ENCODE data around the gene MESP2.

MESP2 gene

DNA sequence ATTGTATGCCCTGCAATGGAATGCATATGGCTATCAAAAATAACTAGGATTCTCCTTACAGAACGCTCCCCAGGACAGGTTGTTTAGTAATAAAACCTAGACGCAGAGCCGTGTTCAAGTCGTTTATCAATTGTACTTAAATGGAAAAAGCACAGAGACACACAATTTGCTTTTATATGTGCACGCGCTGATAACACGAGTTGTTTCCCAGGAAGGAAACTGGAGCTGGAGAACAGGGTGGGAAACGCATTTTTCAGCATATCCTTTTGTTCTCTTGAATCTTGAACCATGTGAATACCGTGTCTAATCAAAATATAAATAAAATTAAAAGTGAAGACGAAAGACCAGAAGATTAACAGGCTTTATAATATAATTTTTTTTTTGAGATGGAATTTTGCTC is 42.2 kb downstream of the MESP2 start:
- DNase-seq = no peak

DNA sequence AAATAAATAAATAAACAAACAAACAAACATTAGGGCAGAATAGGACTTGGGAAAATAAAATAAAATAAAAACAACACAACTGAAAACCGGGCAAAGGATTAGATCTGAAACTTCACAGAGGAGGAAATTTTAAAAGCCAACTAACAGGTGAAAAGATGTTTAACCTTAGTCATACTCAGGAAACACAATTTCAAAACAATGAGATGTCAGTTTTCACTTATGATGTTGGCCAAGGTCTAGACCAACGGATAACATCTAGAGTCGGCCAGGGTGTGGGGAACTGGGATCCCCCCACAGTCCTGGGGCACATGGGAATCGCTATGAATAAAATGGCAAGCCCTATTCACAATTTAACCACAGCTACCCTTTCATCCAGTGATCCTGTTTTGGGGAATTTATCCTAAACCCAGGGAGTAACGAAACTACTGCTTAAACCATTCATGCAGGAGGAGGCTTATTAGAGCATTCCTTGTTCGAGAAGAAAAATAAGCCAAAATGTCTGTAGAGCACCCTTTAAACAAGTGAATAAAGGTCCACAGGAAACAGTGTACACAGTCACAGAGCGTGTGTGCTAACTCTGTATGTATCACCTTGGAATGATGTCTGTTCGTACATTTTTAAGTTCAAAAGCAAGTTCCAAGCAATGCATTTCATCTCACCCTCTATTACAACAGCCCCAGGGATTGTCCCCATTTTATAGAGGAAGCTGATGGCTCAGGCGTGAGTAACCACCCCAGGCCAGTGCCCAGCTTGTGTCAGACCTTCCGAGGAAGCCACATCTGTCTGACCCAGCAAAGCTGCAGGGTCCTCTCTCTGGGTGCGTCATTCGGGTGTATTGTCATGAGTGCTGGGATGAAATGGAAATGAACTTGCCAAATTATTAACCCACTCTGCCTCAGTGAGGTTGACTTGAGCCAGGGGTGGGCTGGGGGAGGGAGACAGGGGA is 44.8 kb downstream of the MESP2 start:
- DNase-seq = no peak

DNA sequence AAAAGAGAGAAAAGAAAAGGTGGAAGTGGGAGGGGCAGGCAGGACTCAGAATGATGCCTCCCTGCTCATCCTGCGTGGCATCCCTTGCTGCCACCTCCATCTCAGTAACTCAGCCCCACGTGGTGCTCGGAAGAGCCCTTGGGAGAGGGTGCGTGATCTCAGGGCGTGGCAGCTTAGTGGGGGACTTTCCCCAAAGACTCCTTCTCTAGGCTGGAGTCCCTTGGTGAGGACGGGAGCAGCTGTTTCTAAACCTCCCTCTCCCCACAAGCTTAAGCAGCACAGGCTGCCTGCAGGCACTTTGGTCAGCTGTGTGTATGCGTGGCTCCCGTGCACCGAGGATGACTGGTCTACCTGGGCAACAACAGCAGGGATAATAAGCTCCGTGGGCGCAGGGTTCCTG is 45.9 kb downstream of the MESP2 start:
- DNase-seq = no peak

DNA sequence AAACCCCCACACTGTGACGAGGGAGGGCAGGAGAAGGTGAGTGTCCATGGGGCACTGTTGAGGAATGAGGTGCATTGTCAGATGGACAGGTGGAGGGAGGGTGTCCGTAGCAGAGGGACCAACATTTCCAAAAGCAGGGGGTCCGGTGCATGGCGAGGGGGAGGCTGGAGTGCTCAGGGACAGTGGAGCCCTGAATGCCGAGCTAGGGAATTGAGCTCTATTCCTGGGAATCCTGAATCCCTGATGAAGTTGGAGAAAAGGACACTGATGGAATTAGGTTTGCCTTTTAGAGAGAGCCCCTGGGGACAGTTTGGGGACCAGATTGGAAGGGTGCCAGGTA is 46.4 kb downstream of the MESP2 start:
- DNase-seq = no peak

DNA sequence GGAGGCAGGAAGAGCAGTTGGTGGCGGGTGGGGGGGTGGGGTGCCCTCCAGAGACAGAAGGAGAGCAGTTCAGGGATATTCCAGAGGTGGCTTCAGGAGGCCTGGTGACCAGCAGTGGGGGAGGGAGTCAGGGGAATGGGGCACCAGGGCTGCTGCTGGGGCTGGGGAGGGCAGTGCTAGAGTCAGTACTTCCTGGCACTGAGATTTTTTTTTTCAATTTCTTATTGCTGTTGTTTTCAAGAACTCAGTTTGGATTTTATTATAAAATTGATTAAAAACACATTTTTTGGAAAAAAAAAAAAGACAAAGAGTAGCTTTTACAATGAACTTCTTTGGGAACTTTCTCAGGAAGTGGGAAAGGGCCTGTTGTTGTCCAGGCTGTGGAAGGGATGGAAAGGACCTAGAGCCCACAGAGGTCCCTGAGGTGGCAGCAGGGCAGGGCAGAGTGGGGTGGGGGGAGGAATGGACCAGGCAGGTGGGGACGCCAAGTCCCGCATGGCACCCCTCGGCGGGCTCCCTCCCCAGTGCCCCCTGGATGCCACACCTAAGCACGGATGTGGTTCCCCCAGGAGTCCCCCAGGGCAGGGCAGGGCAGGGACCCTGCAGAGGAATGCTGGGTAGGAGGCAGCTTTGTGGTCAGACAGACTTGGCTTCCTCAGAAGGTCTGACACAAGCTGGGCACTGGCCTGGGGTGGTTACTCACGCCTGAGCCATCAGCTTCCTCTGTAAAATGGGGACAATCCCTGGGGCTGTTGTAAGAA is 47.0 kb downstream of the MESP2 start:
- DNase-seq = no peak

DNA sequence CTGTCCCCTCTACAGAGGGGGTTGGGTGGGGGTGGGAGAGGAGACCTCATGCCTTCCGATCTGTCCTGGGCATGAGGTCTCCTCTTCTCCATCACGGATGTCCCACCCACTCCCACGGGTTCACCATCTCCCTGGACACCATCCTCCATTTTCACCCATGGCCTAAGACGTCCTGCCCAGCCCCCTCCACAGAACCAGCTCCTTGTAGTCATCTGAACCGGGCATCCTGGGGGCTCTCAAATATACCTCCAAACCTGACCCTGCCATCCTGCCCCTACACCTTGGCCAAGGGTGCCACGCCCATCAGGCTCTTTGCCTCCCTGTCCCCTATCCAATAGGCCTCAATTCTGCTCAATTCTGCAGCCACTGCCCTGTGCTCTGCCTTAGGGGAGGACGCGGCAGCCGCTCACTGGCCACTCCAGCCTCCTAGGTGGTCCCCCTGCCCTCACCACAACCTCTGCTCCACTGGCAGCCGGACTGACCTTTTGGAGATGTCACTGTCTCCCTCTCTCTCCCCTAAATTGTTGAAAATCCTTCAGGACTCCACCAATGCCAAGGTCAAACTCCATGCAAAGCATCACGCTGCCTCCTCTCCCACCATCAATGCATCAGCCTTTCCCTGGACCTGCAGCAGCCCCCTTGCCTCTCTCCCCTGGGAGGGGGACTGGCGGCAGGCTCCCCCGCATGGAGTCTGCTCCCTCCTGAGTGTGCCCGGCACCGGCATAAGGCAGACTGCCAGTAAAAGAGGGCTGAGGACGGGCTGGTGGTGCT is 47.9 kb downstream of the MESP2 start:
- no peak for DNase-seq

DNA sequence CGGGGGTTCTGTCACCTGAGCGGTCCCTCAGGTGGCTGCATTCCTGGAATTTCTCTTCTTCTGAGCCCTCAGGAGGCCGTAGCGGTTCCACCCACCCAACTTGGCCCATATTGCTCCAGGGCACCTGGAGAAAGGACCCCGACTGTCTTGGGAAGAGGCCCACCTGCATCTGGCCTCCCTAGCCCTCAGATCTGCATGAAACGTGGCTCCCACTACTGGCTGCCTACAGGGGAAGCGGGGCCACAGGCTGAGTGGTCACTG is 48.4 kb downstream of the MESP2 start:
- DNase-seq = no peak

DNA sequence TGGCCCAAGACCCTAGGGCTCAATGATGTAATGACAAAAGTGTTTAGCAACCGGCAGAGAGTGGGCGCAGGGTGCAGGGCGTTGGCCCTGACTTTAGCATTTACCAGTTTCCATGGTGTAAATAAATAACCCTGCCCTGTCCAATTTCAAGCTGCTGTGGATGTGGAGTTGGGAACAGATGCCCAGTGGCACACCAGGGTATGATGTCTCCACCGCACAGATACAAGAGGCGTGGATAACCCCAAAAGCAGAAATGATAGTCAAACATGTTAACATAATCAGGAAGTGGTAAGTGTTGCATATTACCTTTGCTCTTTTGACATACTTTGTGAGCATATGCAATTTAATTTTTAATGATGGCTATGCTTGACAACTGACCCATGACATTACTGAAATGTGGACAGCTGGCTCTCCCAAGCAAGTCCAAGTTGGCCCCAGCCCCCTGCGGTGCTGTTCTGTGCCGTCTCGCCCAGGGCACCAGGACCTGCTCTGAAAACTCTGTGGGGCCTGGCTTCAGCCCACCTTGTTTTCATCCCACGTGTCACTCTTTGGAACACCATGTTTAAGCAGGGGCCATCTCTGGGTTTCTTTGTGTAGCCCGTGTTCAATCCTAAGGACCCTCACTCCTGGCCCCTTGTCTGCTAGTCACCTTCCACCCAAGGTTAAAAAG is 49.3 kb downstream of the MESP2 start:
- no peak for DNase-seq

DNA sequence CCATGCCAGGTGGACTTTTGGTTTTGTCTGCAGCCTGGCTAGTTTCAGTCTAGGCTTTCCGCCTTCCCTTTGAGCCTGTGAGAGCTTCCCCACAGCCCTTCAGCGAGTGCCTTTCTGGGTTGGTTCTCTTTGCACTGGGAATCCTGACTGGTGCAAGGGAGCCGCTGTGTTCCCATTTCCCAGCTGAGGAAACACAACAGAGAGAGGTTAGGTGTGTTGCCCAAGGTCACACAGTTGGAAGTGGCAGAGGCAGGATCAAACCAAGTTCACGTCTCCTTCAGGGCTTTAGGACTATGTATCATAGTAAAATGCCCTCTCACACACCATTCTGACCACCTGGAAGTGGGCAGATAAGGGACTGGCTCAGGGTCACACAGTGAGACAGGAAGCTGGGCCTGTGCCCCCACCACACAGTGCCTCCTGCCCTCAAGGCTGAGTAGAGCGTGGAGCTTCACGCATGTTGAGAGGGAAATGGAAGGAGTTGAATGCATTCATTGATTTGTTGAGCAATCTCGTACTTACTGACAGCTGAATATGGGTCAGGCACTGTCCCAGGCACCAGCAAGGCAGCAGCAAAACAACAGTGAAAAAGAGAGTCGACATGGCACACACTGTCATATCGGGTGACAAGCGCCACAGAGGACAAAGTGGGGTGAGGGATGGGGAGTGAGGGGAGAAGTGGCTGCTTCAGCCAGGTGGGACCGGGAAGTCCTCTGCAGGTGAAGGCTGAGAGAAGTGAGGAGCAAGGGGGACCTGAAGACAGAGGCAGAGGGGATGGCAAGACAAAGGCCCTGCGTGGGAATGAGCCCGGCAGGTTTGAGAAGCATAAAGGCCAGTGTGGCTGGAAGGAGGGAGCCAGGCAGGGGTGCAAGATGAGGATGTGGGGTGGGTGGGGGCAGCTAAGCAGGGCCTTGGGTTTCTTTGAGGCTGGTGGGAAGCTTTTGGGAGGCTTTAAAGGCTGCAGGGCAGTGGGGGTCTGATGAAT is 50.8 kb downstream of the MESP2 start:
- DNase-seq = no peak

DNA sequence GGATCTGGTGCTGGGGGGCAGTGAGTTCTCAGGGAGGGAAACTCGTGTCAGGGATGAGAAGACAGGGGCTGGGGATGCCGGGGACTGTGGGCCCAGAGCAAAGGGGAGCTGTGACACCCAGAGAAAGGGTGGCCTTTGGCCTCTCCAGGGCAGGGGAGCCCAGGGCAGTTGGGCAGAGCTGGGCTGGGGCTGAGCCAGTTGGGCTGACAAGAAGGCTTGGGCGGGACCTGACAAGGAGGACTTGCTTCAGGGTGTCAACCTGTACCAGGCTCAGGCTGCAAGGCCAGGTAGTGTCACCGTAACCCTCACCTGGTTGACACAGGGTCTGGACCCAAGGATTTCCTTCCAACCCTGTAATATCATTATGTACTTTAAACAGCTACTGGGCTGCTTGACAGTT is 51.7 kb downstream of the MESP2 start:
- no peak for DNase-seq

Data from C1 segment of cervical spinal cord (tissue), 14 donors.